Activated CD4-positive, alpha-beta T cell treated with anti-CD3 and anti-CD28 coated beads for 48 hours (primary cell): ENCODE measurements around the gene DBNDD2.

Experiments
- DNase-seq: peaks from one replicate; pipeline ENCODE4 v3.0.0-alpha.2; 2020

DBNDD2 gene

DNA sequence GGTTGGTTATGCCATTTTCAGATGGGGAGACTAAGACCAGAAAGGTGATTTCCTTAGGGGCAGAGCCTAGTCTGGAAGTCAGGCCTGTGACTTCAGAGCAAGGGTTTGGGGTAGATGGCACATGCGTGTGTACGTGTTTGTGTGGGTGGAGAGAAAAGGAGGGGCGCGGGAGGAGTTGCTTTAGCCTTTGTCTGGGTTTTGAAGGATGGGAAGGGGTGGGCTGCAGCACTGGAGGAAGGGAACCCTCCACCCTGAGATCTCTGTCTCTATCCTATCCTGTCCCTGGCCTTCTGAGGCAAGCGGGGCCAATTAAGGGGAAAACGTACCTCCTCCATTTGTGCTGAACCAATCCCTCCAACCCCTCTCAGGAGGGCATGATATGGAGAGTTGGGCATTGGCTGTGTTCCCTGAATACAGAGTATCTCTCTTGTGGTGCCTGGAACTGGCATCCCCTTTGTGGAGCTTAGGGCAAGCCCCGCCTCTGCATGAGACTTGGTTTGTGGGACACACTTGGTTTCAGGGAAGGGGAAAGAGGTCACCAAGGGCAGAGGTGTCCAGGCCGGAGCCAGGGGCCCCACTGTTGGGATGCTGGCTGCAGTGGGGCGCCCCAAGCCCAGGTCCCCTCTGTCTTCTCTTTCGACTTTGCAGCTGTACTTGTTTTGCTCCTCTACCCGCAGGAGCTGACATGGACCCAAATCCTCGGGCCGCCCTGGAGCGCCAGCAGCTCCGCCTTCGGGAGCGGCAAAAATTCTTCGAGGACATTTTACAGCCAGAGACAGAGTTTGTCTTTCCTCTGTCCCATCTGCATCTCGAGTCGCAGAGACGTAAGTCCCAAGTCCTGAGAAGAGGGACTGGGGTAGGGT lies at the start of gene DBNDD2:
Gene DBNDD2, plus strand, starts transcription at position 507 of the 863 bp plus-strand sequence. Its CDS starts 179 bp downstream, at position 686.
- peak; percentile 18 for DNase-seq

- DNase-seq = no peak
These were observed 49.1 kb upstream of the DBNDD2 start for GRCh38 chr20:45359069-45359405.

GRCh38 chr20:45359406-45360148 lies 48.5 kb upstream of the DBNDD2 start:
- no peak for DNase-seq

DNA sequence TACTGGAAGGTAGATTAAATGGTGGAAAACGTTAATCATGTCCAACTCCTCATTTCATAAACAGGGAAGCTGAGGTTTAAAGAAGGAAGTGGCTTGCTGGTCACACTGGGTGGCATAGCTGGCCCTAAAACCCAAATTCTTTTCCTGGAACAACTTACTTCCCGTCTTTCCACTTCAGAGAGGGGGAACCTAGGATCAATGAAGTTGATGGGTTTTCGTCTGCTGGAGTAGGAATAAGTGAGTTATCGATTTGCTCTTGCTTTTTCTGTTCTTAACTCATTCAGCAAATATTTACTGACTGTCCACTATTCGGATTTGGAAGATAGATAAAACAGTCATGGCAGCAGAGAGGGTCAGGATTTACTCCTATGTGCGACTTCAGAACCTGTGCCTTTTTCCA lies 46.3 kb upstream of the DBNDD2 start:
- no peak for DNase-seq

DNA sequence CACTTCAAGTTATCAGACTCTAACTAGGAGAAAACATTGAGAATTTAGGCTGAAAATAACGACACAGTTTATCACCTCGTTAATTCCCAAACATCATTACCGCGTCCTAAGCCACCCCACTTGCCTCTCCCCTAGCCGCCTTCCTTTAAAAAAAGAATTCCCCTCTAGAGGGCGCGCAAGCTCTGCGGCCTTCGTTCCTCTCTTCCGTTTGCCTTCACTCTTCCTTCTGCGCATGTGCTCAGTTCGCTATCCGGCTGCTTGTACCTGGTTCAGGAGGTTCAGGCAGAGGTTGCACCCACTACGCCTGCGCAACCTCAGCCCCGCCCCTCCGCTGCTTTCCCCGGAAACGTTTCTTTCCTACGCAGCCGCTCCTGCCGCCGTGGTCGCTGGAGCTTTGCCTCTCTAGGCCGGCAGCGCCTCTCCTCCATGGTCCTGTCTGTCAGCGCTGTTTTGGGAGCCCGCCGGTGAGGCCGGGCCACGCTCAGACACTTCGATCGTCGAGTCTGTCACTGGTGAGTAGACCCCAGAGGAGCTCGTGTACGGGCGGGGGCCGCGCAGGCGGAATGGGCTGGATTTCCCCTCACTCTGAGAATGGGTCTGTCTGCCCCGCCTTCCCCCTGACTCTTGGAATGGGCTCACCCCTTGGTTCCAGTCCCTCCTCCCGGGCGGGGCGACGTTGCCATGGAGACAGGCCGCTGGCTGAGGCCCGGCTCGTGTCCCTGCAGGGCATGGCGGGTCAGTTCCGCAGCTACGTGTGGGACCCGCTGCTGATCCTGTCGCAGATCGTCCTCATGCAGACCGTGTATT lies 45.1 kb upstream of the DBNDD2 start, which contains the start of gene SYS1:
Gene SYS1, plus strand, starts transcription at position 353 of the 807 bp plus-strand sequence. Its CDS starts 376 bp downstream, at position 729.
- peak; percentile 99 for DNase-seq

DNA sequence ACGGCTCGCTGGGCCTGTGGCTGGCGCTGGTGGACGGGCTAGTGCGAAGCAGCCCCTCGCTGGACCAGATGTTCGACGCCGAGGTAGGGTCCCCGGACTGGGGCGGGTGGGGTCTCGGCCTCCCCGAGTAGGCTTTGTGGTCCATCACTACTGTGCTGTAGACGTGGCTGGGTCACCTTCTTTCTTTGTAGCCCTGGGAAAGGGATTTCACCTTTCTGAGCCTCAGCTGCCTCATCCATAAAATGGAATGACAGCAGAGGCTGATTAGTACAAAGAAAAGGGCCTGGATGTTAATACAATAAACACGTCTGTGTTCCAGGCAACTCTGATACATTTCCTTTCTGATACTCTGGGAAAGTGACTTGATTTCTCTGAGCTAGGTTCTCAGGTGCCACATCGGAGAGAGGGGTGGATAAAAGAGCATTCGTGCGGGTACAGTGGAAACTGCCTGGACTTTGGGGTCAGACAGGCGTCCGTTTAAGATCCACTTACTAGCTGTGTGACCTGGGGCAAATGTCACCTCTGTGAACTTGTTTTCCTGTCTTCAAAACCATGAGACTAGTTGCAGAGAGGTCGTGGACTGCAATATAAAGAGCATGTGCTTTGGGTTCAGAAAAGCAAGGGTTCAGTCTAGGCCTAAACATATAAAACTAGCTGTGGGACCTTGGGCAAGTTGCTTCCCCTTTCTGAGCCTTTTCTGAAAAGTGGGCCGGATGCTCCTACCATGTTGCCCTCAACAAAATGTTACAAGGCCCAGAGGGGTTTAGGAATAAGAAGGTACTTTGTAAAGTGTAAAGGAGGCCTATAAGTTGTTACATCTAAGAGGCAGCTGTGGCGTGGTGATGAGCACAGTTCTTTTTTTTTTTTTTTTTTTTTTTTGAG lies 44.2 kb upstream of the DBNDD2 start:
- no peak for DNase-seq

DNA sequence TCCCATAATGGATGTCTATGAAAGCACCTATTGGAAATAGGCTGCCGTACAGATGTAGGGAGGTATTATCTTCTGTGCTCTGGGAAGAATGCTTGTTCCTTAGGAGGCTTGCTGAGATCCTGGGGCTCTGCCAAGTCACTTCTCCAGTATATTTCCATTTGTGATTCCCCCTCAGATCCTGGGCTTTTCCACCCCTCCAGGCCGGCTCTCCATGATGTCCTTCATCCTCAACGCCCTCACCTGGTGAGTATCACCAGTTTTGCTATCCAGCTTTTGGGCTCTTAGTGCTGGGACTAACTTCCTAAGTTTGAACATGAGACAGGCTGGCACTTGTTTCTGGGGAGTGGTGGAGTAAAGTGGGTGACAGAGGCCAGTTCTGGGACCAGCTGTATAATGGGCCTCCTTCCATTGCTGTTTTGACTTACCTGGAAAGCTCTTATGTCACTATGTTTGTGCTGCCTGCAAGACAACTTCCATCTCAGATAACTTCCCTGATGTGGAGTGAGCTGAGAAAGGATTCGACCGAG lies 42.6 kb upstream of the DBNDD2 start:
- no peak for DNase-seq

DNA sequence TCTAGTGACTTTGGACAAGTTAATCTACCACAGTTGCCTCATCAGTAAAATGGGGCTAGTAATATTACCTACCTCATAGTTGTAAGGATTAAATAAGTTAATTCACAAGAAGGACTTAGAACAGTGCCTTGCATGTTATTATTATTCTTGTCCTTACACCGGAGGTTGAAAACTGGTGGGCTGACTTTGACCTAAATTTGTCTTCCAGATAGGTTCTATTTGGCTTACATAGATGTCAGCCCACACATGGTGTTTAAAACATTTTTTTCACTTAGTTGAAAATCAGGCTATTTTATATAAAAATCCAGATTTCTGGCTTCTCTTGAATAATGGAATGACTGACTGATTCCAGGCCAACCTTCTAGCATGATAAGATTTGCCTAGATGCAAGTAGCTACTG lies 41.9 kb upstream of the DBNDD2 start:
- no peak for DNase-seq

GRCh38 chr20:45366631-45367030 lies 41.5 kb upstream of the DBNDD2 start:
- no peak for DNase-seq

DNA sequence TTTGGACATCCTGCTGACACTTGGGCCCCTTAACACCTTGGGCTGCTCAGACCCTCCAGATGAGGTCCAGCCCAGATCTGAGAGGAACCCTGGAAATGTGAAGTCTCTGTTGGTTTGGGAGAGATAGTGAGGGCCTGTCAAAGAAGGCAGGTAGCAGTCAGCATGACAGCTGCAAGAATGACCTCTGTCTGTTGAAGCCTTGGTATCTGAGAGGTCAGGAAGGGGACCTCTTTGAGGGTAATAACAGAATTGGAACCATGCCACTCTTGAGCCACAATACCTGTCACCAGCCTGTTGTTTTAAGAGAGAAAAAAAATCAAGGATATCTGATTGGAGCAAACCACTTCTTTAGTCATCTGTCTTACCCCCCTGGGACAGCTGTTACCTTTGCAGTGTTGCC lies 41.0 kb upstream of the DBNDD2 start:
- no peak for DNase-seq

- DNase-seq = peak; percentile 27
These were observed 39.7 kb upstream of the DBNDD2 start for GRCh38 chr20:45368221-45368980.

GRCh38 chr20:45370571-45371160 lies 37.4 kb upstream of the DBNDD2 start:
- DNase-seq = no peak

GRCh38 chr20:45372241-45372640 lies 35.8 kb upstream of the DBNDD2 start:
- no peak for DNase-seq

- no peak for DNase-seq
These were observed 35.3 kb upstream of the DBNDD2 start for GRCh38 chr20:45372646-45373352.

DNA sequence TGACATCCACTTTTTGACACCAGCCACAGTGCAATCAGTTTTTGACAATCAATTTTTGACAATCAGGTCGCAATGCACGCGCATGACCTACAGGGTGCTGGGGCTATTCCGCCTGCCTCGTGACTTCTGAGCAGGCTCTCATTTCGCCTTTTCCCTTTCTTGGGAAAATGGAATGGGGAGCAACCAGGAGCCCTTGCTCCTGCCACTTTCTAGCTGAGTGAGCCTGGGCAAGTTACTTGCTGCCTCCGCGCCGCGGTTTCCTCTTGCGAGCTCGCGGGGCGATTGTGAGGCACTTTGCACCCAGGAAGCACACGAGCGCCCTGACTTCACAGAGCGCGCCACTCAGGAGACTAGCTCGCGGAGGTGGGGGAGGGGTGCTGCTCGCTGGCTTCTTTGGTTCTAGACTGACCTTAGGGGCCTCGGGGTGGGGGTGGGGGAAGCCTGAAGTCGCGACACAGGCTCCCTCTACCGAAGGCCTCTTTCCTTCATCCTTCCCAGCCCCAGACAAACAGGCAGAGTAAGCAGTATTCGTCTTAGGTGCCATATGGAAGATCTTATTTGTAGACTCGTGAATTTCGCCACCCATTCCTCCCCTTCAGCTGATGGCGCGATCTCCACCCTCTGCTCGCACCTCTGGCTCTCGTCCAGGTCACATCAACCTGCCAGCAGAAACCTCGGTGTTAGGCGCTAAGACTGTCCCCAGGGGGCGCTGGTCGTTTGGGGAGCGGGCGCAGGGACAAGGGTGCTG lies 34.6 kb upstream of the DBNDD2 start:
- peak; percentile 95 for DNase-seq

- no peak for DNase-seq
These were observed 34.0 kb upstream of the DBNDD2 start for GRCh38 chr20:45374101-45374467.

DNA sequence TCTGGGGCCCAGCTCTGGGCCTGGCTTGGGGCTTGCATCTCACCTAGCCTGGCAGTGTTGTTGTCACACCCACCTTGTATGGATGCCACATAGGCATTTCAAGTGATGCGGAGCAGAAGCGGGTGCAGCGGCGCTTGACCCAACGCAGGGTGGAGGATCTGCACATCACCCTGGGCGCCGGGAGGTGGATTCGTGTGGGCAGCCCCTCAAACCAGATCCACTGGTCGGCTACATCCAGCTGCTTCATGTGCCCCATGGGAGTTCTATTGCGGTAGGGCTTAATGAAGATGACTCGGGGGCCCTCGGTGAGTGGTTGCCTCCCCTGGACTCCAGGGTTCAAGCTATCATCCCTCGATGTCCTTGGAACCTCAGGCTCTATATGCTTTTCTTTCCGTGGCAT lies 33.1 kb upstream of the DBNDD2 start:
- DNase-seq = no peak

DNA sequence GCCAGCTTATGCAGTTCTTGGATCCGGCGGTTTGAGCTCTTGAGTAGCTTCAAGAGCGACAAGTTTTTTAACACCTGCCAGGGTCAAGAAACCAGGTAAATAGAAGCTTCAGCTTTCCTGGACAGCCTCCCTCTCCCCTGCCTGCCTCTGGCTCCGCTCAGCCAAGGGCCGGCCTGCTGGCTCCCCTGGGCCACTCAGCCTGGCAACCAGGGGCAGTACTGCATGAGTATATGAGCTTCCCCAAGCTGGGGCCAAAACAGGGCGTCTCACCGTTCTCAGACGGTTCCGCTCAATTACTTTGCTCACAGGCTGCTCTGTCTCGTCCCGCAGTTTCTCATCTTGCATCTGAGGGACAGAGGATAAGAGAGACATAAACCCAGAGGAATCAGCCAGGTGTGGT lies 30.8 kb upstream of the DBNDD2 start:
- DNase-seq = no peak

DNA sequence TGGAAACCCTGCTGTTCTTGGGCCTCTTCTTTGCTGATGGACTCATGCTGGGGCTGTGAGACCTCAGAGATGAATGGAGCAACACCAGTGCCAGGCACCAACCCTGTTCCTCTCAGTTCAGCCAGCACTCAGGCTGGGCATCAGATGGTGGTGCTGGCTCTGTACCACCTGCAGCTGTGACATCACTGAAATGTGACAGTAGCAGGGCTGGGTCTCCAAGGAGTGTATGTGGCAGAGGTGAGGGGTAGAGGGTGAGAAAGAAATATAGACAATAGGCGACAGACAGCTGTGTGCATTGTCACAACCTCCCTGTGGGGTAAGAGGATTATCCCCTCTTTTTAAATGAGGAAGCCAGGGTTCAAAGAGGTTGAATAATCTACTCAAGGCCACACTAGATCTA lies 29.9 kb upstream of the DBNDD2 start, which contains the start of gene TP53TG5:
Gene TP53TG5, minus strand, starts transcription at position 135 of the 400 bp plus-strand sequence. Its CDS starts 89 bp downstream, at position 46.
- DNase-seq = no peak
